H1 (cell line): Measurements from ENCODE around the gene GDPD4. TPM values are rescaled to one million over a fixed set of nuclear protein-coding genes. Genes with fewer than 3 reads are reported as not detected.

Source experiments
- CTCF ChIA-PET: fragments of 300-600 bp; sonication (Branson Sonifier 250); formaldehyde crosslinking; loops from one replicate; lab custom pipeline; 2021; ENCODE audit not compliant: partially characterized antibody; lab: Charles Lee
- POLR2A ChIA-PET: fragments of 300-600 bp; sonication (Branson Sonifier 250); formaldehyde crosslinking; loops from one replicate; lab custom pipeline; 2021; ENCODE audit warnings: inconsistent platforms; ENCODE audit not compliant: partially characterized antibody; lab: Charles Lee
- DNase-seq, 2 experiments: peaks; one replicate each; pipeline versions ENCODE4 v3.0.0 to v3.0.0-alpha.2; 2010 to 2022; ENCODE audit warnings: low spot score in 2 of 2, low read depth in 1 of 2, mixed read lengths in 1 of 2
- FAIRE-seq: peaks from 2 replicates; lab custom pipeline; 2011; peaks lifted over from hg19 to GRCh38; lab: Jason Lieb, UNC
- H2AFZ ChIP-seq: 2 replicates; pipeline ENCODE4 v1.8.1; 2012; ENCODE audit warnings: low read length, inconsistent platforms
- H2AK5ac ChIP-seq: 2 replicates; pipeline ENCODE4 v1.6.1; 2013; ENCODE audit warnings: low read depth, low read length
- H2BK120ac ChIP-seq: replicated peaks from 2 replicates; pipeline ENCODE3; 2013; ENCODE audit warnings: low read depth, low read length, inconsistent platforms
- H2BK12ac ChIP-seq: 2 replicates; pipeline ENCODE4 v1.6.1; 2013; ENCODE audit warnings: low read depth, low read length
- H2BK15ac ChIP-seq: 2 replicates; pipeline ENCODE4 v1.6.1; 2013; ENCODE audit warnings: low read length
- H2BK20ac ChIP-seq: 2 replicates; pipeline ENCODE4 v1.6.1; 2013; ENCODE audit warnings: low read length
- H2BK5ac ChIP-seq: 2 replicates; pipeline ENCODE4 v1.6.1; 2013; ENCODE audit warnings: low read depth, low read length
- H3K14ac ChIP-seq: 2 replicates; pipeline ENCODE4 v1.6.1; 2013; ENCODE audit warnings: inconsistent platforms; ENCODE audit not compliant: insufficient read length
- H3K18ac ChIP-seq: 2 replicates; pipeline ENCODE4 v1.6.1; 2013; ENCODE audit warnings: low read length; ENCODE audit errors: extremely low read depth
- H3K23ac ChIP-seq: 2 replicates; pipeline ENCODE4 v1.6.1; 2013; ENCODE audit warnings: inconsistent platforms; ENCODE audit not compliant: insufficient read length
- H3K23me2 ChIP-seq: 2 replicates; pipeline ENCODE4 v1.6.1; 2013; ENCODE audit warnings: low read depth, low read length
- H3K27ac ChIP-seq: 2 replicates; pipeline ENCODE4 v1.6.1; 2011; ENCODE audit warnings: low read depth, low read length, inconsistent platforms
- H3K27me3 ChIP-seq, 4 experiments: replicated peaks in 1 of 4; 1 replicate in 1 of 4; 2 replicates in 3 of 4; pipeline versions ENCODE4 v1.6.1 to v1.8.1; 2011 to 2013; ENCODE audit warnings: low read length in 3 of 4, mild to moderate bottlenecking in 3 of 4, inconsistent platforms in 2 of 4, mixed read lengths in 2 of 4, moderate library complexity in 1 of 4; ENCODE audit not compliant: control insufficient read depth in 3 of 4, insufficient read depth in 3 of 4; ENCODE audit errors: extremely low read depth in 1 of 4
- H3K36me3 ChIP-seq, 4 experiments: 2 replicates each; pipeline versions ENCODE4 v1.6.1 to v1.8.1; 2011 to 2013; ENCODE audit warnings: mild to moderate bottlenecking in 4 of 4, low read length in 3 of 4, moderate library complexity in 2 of 4, control low read depth in 1 of 4, inconsistent platforms in 1 of 4; ENCODE audit not compliant: insufficient read depth in 4 of 4, control insufficient read depth in 2 of 4
- H3K4ac ChIP-seq: replicated peaks from 2 replicates; pipeline ENCODE3; 2013; ENCODE audit warnings: low read length, low read depth, mixed read lengths, inconsistent platforms; ENCODE audit not compliant: insufficient read length
- H3K4me1 ChIP-seq, 4 experiments: replicated peaks in 1 of 4; 1 replicate in 1 of 4; 2 replicates in 3 of 4; pipeline versions ENCODE4 v1.6.1 to v1.8.1; 2011 to 2013; ENCODE audit warnings: low read length in 3 of 4, inconsistent platforms in 2 of 4, mixed read lengths in 1 of 4; ENCODE audit not compliant: insufficient read depth in 4 of 4, control insufficient read depth in 3 of 4
- H3K4me2 ChIP-seq, 2 experiments: 2 replicates each; pipeline versions ENCODE4 v1.6.1 to v1.8.1; 2011 to 2013; ENCODE audit warnings: low read depth in 2 of 2, low read length in 2 of 2, control low read depth in 1 of 2, inconsistent platforms in 1 of 2, mild to moderate bottlenecking in 1 of 2; ENCODE audit not compliant: insufficient read depth in 1 of 2
- H3K4me3 ChIP-seq, 4 experiments: fragments of 200-600, 300-600 bp in 1 of 4; sonication (generic), shearing (Covaris generic), sonication (Bioruptor Twin) in 1 of 4; 2 replicates each; pipeline versions ENCODE4 v1.5.1 to v1.8.1; 2011 to 2016; ENCODE audit warnings: low read length in 4 of 4, low read depth in 3 of 4, control low read depth in 2 of 4, inconsistent platforms in 2 of 4, mild to moderate bottlenecking in 2 of 4, mixed read lengths in 1 of 4, moderate library complexity in 1 of 4; ENCODE audit not compliant: insufficient read depth in 2 of 4; ENCODE audit errors: extremely low read depth in 1 of 4
- H3K56ac ChIP-seq: replicated peaks from 2 replicates; pipeline ENCODE3; 2013; ENCODE audit warnings: low read depth, mild to moderate bottlenecking, mixed read lengths, low read length, inconsistent platforms; ENCODE audit not compliant: insufficient read length
- H3K79me1 ChIP-seq: 2 replicates; pipeline ENCODE4 v1.6.1; 2013; ENCODE audit warnings: low read depth, low read length, control low read depth
- H3K79me2 ChIP-seq, 2 experiments: 2 replicates each; pipeline versions ENCODE4 v1.6.1 to v1.8.1; 2012 to 2013; ENCODE audit warnings: low read length in 2 of 2, mild to moderate bottlenecking in 2 of 2, inconsistent platforms in 1 of 2; ENCODE audit not compliant: insufficient read depth in 2 of 2, control insufficient read depth in 1 of 2
- H3K9ac ChIP-seq, 4 experiments: replicated peaks in 1 of 4; 1 replicate in 1 of 4; 2 replicates in 3 of 4; pipeline versions ENCODE4 v1.6.1 to v1.8.1; 2011 to 2013; ENCODE audit warnings: low read depth in 3 of 4, low read length in 3 of 4, control low read depth in 2 of 4, mild to moderate bottlenecking in 2 of 4, moderate library complexity in 2 of 4, inconsistent platforms in 1 of 4; ENCODE audit errors: extremely low read depth in 1 of 4
- H3K9me3 ChIP-seq, 2 experiments: 2 replicates each; pipeline versions ENCODE4 v1.6.1 to v1.8.1; 2012 to 2013; ENCODE audit warnings: mild to moderate bottlenecking in 2 of 2, moderate library complexity in 2 of 2, control low read depth in 1 of 2, inconsistent platforms in 1 of 2, low read depth in 1 of 2, low read length in 1 of 2, mixed read lengths in 1 of 2; ENCODE audit not compliant: insufficient read depth in 2 of 2
- H4K20me1 ChIP-seq, 2 experiments: replicated peaks in 1 of 2; 2 replicates each; pipeline versions ENCODE3 to v1.8.1; 2011 to 2013; ENCODE audit warnings: inconsistent platforms in 2 of 2, low read length in 2 of 2, mild to moderate bottlenecking in 1 of 2; ENCODE audit not compliant: insufficient read depth in 2 of 2, control insufficient read depth in 1 of 2
- H4K5ac ChIP-seq: 2 replicates; pipeline ENCODE4 v1.6.1; 2013; ENCODE audit warnings: low read length, low read depth, mixed read lengths, inconsistent platforms; ENCODE audit not compliant: insufficient read length
- H4K8ac ChIP-seq: 2 replicates; pipeline ENCODE4 v1.8.0; 2013; ENCODE audit warnings: mild to moderate bottlenecking, moderate library complexity, low read length, inconsistent platforms; ENCODE audit not compliant: insufficient read depth; ENCODE audit errors: extremely low read depth
- H4K91ac ChIP-seq: replicated peaks from 2 replicates; pipeline ENCODE3; 2013; ENCODE audit warnings: low read length, mixed read lengths, inconsistent platforms; ENCODE audit not compliant: insufficient read length
- CBX5 ChIP-seq: fragments of 300-800, 300-1000 bp; sonication (generic); IDR thresholded peaks from 2 replicates; pipeline ENCODE4 v1.7.1; 2016; ENCODE audit warnings: antibody characterized with exemption, low read length, low read depth
- JUND ChIP-seq: IDR thresholded peaks from 2 replicates; pipeline ENCODE4 v1.6.1; 2011; ENCODE audit warnings: mild to moderate bottlenecking, improper control_type of control experiment, low read length
- KDM1A ChIP-seq: fragments of 200-600, 300-600 bp; sonication (generic); IDR thresholded peaks from 2 replicates; pipeline ENCODE4 v1.7.1; 2016; ENCODE audit warnings: mild to moderate bottlenecking, low read length, borderline replicate concordance
- NANOG ChIP-seq: IDR thresholded peaks from 2 replicates; pipeline ENCODE4 v1.6.1; 2011; ENCODE audit warnings: low read length, low read depth, mild to moderate bottlenecking, inconsistent platforms; ENCODE audit not compliant: insufficient read depth, poor library complexity, severe bottlenecking
- POU5F1 ChIP-seq: IDR thresholded peaks from 2 replicates; pipeline ENCODE4 v1.6.1; 2011; ENCODE audit warnings: low read depth, mild to moderate bottlenecking, low read length, moderate library complexity
- RBBP5 ChIP-seq: IDR thresholded peaks from 2 replicates; pipeline ENCODE4 v1.7.1; 2012; ENCODE audit warnings: low read depth, mild to moderate bottlenecking, inconsistent platforms, low read length, moderate library complexity, borderline replicate concordance
- SP1 ChIP-seq: IDR thresholded peaks from 2 replicates; pipeline ENCODE4 v1.6.1; 2011; ENCODE audit warnings: low read depth, low read length
- TAF1 ChIP-seq: IDR thresholded peaks from 2 replicates; pipeline ENCODE4 v1.6.1; 2011; ENCODE audit warnings: mild to moderate bottlenecking, low read depth, low read length
- TAF7 ChIP-seq: optimal IDR thresholded peaks from 2 replicates; pipeline ENCODE3; 2011; ENCODE audit warnings: low read depth, mild to moderate bottlenecking, inconsistent platforms, low read length, moderate library complexity, borderline replicate concordance
- TBP ChIP-seq: IDR thresholded peaks from 2 replicates; pipeline ENCODE4 v1.6.1; 2011; ENCODE audit warnings: low read depth, low read length, improper control_type of control experiment
- WGBS, 2 experiments: shearing (Covaris generic) in 1 of 2; methylation state at CpG; one replicate each; pipeline versions ENCODE4 v1.1.6 to v1.1.7; 2013 to 2015; ENCODE audit warnings: low lambda C conversion rate in 2 of 2, mixed read lengths in 2 of 2, inconsistent platforms in 1 of 2, low coverage in 1 of 2, missing lambda C conversion rate in 1 of 2; ENCODE audit not compliant: insufficient replicate concordance in 2 of 2, insufficient coverage in 1 of 2, insufficient read length in 1 of 2; ENCODE audit errors: extremely low coverage in 1 of 2, missing lambda C conversion rate in 1 of 2; 5-methylcytosine and 5-hydroxymethylcytosine counted together
- polyA plus RNA-seq, 7 experiments: library from polyadenylated mRNA; depleted of rRNA in 3 of 7; stranded (reverse) in 5 of 7; unstranded in 2 of 7; fragments of >200 nt in 5 of 7; fragments of 200-250 nt in 2 of 7; gene quantifications; 1 replicate in 5 of 7; 2 replicates in 1 of 7; 4 replicates in 1 of 7; pipeline versions ENCODE4 v1.2.1 to v1.2.3, GENCODE V29; 2011 to 2013; ENCODE audit warnings: missing spikeins in 2 of 7, mixed read lengths in 2 of 7
- total RNA-seq: library from RNA; stranded (reverse); fragmentation: NEBNext Ultra II Directional; extraction: Animal tissue kit (Norgen Biotek cat#: 25700); gene quantifications from 2 replicates; pipeline ENCODE4 v1.2.1, GENCODE V29; 2021
- TF ChIP-seq, protein P1 (sequence below): IDR thresholded peaks from 2 replicates; pipeline ENCODE4 v1.6.1; 2011; ENCODE audit warnings: low read length, improper control_type of control experiment
- TF ChIP-seq, protein P2 (sequence below): IDR thresholded peaks from 2 replicates; pipeline ENCODE4 v1.6.1; 2011; ENCODE audit warnings: low read depth, mild to moderate bottlenecking, low read length; ENCODE audit not compliant: insufficient read depth

GDPD4 gene
- total and polyA plus RNA-seq, 2 of the 8 experiments (the other 6 are each of a cell fraction or from before 2014, with no cell fraction given) = not detected

GRCh38 chr11:77199137-77199745 lies 102.2 kb downstream of the GDPD4 start:
- WGBS, 2 experiments = 90% methylated on average over 13 of the region's 13 CpGs; no CpG with 5 or more reads in 1 of the 2 experiments
- ChIA-PET CTCF (interaction anchor here (0.6 to 6.2 kb wide), 34 partner anchors 10 to 380 kb away, joined by 3 to 45 read pairs (median 4); no protein-coding TSS in a partner anchor), POLR2A (no interaction called here)
- H2BK12ac ChIP-seq = no peak overlapping the region; the same call in 1 of the 2 replicates
- H2BK15ac ChIP-seq = no peak overlapping the region
- no peak overlapping the region for H3K18ac ChIP-seq
- no peaks in the 10 kb centered on the region for H3K23me2 ChIP-seq
- no peaks in the 10 kb centered on the region for H3K9me3 ChIP-seq
- H3K4me1 ChIP-seq = no peaks in the 10 kb centered on the region; a peak in 1 of 7 replicates
- H3K79me2 ChIP-seq = no peaks in the 10 kb centered on the region
- no peak overlapping the region for H2BK120ac ChIP-seq
- no peaks in the 10 kb centered on the region; a peak in 1 of 7 replicates for H3K27me3 ChIP-seq
- no peak overlapping the region for H3K27ac ChIP-seq
- H3K4me2 ChIP-seq = no peak overlapping the region
- no peak overlapping the region; a peak in 1 of 7 replicates for H3K9ac ChIP-seq
- no peak overlapping the region for H2AFZ ChIP-seq
- FAIRE-seq = no peak
- no peak overlapping the region for H3K56ac ChIP-seq
- H3K4ac ChIP-seq = peak overlapping the region; percentile 87
- H3K36me3 ChIP-seq = no peaks in the 10 kb centered on the region
- H3K14ac ChIP-seq = no peak overlapping the region
- TF ChIP-seq, protein P1, sequence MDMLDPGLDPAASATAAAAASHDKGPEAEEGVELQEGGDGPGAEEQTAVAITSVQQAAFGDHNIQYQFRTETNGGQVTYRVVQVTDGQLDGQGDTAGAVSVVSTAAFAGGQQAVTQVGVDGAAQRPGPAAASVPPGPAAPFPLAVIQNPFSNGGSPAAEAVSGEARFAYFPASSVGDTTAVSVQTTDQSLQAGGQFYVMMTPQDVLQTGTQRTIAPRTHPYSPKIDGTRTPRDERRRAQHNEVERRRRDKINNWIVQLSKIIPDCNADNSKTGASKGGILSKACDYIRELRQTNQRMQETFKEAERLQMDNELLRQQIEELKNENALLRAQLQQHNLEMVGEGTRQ = no peak
- TF ChIP-seq KDM1A (no peak), JUND (no peak), SP1 (no peak), TAF1 (no peak), TAF7 (no peak), TBP (no peak), CBX5 (no peak), RBBP5 (no peak), NANOG (no peak), POU5F1 (no peak)
- TF ChIP-seq, protein P2, sequence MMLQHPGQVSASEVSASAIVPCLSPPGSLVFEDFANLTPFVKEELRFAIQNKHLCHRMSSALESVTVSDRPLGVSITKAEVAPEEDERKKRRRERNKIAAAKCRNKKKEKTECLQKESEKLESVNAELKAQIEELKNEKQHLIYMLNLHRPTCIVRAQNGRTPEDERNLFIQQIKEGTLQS = no peak
- no peak overlapping the region; the same call in 1 of the 2 replicates for H2AK5ac ChIP-seq
- H2BK5ac ChIP-seq = no peak overlapping the region
- DNase-seq = no peak
- H3K79me1 ChIP-seq = no peaks in the 10 kb centered on the region
- no peak overlapping the region for H3K4me3 ChIP-seq
- H4K91ac ChIP-seq = no peak overlapping the region
- no peak overlapping the region for H4K5ac ChIP-seq
- H2BK20ac ChIP-seq = peak overlapping the region; percentile 86; the same call in 1 of the 2 replicates
- H4K8ac ChIP-seq = no peak overlapping the region
- no peak overlapping the region for H3K23ac ChIP-seq
- H4K20me1 ChIP-seq = no peaks in the 10 kb centered on the region
